Spleen (tissue), 7 donors: ENCODE measurements around the gene SEMA5B.

Experiments
- POLR2A ChIP-seq, 3 donors: fragments of 450-650 bp; IDR thresholded peaks; one replicate each; pipeline ENCODE4 v1.5.1; 2017; ENCODE audit warnings: antibody characterized with exemption in 3 of 3, mild to moderate bottlenecking in 1 of 3
- POLR2AphosphoS5 ChIP-seq, 3 donors: sonication (generic); formaldehyde crosslinking; IDR thresholded peaks; one replicate each; pipeline ENCODE4 v1.5.1; 2017; ENCODE audit warnings: antibody characterized with exemption in 3 of 3
- TF ChIP-seq, protein P1 (sequence below), 11 experiments: fragments of 200-600 bp in 7 of 11; fragments of 450-650 bp in 4 of 11; sonication (generic) in 4 of 11; IDR thresholded peaks in 8 of 11; conservative IDR thresholded peaks in 3 of 11; 1 replicate in 7 of 11; 2 replicates in 4 of 11; pipeline versions ENCODE4 v1.4.0 to v1.8.0; 2016 to 2021; ENCODE audit warnings: antibody characterized with exemption in 11 of 11, inconsistent platforms in 4 of 11, mild to moderate bottlenecking in 1 of 11
- donor health status: DM: no; HTN: no; CAD: no; lungs with moderate emphysema.
- donor health status: DM: no; HTN: no; CAD: no.
- donor health status: DM: no; HTN: no; CAD: no.

DNA sequence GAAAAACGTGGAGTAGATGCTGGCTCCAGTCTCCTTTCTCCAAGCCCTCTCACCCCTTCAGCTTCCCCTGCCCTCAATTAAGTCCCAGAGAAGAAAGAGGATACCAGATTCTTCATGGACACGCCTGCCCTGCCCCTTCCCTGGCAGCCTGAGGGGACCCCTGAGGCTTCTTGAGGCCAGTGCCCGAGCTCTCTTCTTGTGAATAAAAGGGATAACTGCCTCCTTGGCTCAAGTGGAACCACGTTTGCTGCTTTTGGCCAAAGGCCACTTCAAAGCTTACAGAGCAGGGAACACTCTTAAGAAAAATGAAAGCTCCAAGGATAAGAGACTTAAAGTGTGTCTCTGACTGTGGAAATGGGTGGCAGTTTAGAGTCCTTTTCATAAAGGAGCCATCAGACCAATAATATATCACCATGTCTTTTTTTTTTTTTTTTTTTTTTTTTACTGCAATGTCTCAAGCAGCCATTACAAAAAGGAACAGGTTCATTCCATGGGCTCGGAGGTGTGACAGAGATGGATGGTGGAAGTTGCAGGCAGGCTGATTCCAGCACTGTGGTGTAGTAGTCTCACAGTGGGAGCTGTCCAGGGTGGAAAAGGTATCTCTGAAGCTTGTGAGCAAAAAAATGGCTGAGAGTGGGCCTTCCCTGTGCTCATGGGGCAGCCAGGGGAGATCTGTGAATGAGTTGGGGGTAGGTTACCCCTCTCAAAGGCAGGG is 108.8 kb downstream of the SEMA5B start:
- no peak for TF ChIP-seq POLR2A (IDR thresholded peaks at IDR 0.05)
- TF ChIP-seq, protein P1, sequence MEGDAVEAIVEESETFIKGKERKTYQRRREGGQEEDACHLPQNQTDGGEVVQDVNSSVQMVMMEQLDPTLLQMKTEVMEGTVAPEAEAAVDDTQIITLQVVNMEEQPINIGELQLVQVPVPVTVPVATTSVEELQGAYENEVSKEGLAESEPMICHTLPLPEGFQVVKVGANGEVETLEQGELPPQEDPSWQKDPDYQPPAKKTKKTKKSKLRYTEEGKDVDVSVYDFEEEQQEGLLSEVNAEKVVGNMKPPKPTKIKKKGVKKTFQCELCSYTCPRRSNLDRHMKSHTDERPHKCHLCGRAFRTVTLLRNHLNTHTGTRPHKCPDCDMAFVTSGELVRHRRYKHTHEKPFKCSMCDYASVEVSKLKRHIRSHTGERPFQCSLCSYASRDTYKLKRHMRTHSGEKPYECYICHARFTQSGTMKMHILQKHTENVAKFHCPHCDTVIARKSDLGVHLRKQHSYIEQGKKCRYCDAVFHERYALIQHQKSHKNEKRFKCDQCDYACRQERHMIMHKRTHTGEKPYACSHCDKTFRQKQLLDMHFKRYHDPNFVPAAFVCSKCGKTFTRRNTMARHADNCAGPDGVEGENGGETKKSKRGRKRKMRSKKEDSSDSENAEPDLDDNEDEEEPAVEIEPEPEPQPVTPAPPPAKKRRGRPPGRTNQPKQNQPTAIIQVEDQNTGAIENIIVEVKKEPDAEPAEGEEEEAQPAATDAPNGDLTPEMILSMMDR (IDR thresholded peaks at IDR 0.05 in 8 of 11, conservative IDR thresholded peaks at IDR 0.05 in 3 of 11): no peak
- no peak for TF ChIP-seq POLR2AphosphoS5 (IDR thresholded peaks at IDR 0.05)
